Activated naive CD4-positive, alpha-beta T cell treated with anti-CD3 and anti-CD28 coated beads, Interleukin-2, amount 50 U/mL, for 24 hours (primary cell): Measurements from ENCODE around the gene PNRC1.

ENCODE experiments used
- H3K27ac Mint-ChIP-seq: one replicate; pipeline ENCODE4 v1.8.0; 2021; ENCODE audit warnings: mild to moderate bottlenecking, mixed read lengths
- H3K27me3 Mint-ChIP-seq: one replicate; pipeline ENCODE4 v1.8.0; 2021; ENCODE audit warnings: mixed read lengths
- H3K36me3 Mint-ChIP-seq: one replicate; pipeline ENCODE4 v1.8.0; 2021; ENCODE audit warnings: mixed read lengths
- H3K4me1 Mint-ChIP-seq: one replicate; pipeline ENCODE4 v1.8.0; 2021; ENCODE audit warnings: mixed read lengths
- H3K4me3 Mint-ChIP-seq: one replicate; pipeline ENCODE4 v1.8.0; 2021; ENCODE audit warnings: mild to moderate bottlenecking, mixed read lengths
- H3K9me3 Mint-ChIP-seq: one replicate; pipeline ENCODE4 v1.8.0; 2021; ENCODE audit warnings: mixed read lengths

The PNRC1 gene

DNA sequence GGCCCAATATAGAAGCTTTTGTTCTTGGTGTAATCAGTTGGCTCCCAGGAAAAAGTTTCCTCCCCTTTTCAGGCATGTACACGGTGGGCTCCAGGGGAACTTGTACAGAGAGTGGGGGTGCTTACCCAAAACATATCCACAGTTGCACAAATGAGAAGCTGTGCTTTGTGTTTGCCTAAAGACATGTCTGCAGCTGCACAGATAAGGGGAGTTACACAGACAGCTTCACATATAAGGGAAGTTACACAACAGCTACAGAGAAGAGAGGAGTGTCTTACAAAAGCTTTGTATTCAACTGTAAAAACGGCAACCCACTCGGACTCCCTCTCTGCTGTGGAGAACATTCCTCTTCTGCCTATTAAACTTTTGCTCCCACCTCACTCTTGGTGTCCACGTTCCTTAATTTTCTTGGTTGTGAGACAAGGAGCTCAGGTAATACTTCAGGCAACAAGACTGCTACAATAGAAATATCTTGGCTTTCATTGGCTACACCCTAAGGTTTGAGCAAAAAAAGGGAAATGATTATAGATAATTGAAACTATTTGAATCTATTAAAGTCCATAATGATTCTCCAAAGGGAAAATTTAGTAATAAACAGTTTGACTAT is 7.4 kb upstream of the PNRC1 start:
- H3K4me1 Mint-ChIP-seq, result peaks cover 10% of the 10 kb centered on the region
- H3K27me3 Mint-ChIP-seq, result no peaks in the 10 kb centered on the region
- H3K36me3 Mint-ChIP-seq, result no peaks in the 10 kb centered on the region
- H3K27ac Mint-ChIP-seq, result no peak overlapping the region
- H3K4me3 Mint-ChIP-seq, result no peak overlapping the region
- no peaks in the 10 kb centered on the region for H3K9me3 Mint-ChIP-seq

DNA sequence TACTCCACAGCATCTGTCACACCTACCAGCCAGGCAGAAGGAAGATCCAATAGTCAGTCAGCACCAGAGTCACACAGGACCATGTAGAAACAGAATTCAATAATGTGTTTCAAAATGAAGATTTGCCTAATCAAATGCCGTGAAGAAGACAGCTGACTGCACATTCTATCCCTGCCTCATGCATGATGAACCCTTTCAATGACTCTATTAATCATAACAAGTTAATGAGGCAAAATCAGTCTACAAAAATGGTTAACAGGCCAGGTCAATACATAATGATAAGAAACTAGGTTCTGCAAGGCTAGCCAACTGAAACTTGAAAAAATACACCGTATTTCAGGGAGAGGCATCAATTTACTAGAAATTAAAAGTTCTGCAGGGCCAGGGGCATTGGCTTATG is 6.7 kb upstream of the PNRC1 start:
- H3K4me1 Mint-ChIP-seq, result peaks cover 15% of the 10 kb centered on the region
- no peaks in the 10 kb centered on the region for H3K9me3 Mint-ChIP-seq
- no peak overlapping the region for H3K4me3 Mint-ChIP-seq
- H3K27ac Mint-ChIP-seq, result no peak overlapping the region
- no peaks in the 10 kb centered on the region for H3K36me3 Mint-ChIP-seq
- no peaks in the 10 kb centered on the region for H3K27me3 Mint-ChIP-seq

DNA sequence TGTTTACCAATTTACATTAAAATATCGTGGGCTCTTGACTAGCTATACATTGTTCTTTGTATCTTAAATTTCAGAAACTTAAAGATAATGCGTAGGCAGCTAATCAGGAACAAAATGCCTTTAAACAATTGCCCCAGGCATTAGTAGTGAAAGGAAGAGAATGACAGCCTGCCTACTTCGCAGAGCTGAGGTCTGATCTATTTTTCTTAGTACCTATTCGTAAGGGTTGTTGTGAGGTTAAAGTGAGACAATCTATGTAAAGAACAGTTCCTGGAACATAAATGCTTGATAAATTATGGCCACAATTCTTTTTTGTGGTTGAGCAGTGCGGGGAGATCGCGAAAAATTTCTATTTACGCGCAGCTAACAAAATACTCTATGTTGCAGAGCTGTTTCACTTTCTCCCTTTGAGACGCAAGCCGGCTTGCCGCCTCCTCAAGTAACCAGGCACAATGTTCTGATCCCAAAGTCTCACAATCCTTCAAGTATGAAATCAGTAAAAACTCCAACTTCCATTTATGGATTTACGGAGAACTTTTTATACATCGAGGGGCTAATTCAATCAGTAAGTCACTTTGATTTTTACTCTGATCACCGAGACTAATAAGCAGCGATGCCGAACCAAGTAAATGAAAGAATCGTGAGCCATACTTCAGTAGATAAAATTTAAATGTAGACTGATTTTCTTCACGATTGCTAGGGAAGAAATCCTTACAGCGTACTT is 878 bp upstream of the PNRC1 start:
- H3K27ac Mint-ChIP-seq, result peak overlapping the region; percentile 91
- peaks cover 3% of the 10 kb centered on the region for H3K36me3 Mint-ChIP-seq
- H3K4me1 Mint-ChIP-seq, result peaks cover 30% of the 10 kb centered on the region
- H3K9me3 Mint-ChIP-seq, result no peaks in the 10 kb centered on the region
- H3K4me3 Mint-ChIP-seq, result peak overlapping the region; percentile 98
- H3K27me3 Mint-ChIP-seq, result no peaks in the 10 kb centered on the region

DNA sequence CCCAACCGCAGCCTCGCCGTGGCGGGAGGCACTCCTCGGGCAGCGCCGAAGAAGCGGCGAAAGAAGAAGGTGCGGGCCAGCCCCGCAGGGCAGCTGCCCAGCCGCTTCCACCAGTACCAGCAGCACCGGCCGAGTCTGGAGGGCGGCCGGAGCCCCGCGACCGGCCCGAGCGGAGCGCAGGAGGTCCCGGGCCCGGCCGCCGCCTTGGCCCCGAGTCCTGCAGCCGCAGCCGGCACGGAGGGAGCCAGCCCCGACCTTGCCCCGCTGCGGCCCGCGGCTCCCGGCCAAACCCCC is 525 bp downstream of the PNRC1 start:
- H3K27ac Mint-ChIP-seq, result peak overlapping the region; percentile 99
- H3K4me1 Mint-ChIP-seq, result peaks cover 42% of the 10 kb centered on the region
- H3K27me3 Mint-ChIP-seq, result no peaks in the 10 kb centered on the region
- no peaks in the 10 kb centered on the region for H3K9me3 Mint-ChIP-seq
- peaks cover 12% of the 10 kb centered on the region for H3K36me3 Mint-ChIP-seq
- H3K4me3 Mint-ChIP-seq, result peak overlapping the region; percentile 98

DNA sequence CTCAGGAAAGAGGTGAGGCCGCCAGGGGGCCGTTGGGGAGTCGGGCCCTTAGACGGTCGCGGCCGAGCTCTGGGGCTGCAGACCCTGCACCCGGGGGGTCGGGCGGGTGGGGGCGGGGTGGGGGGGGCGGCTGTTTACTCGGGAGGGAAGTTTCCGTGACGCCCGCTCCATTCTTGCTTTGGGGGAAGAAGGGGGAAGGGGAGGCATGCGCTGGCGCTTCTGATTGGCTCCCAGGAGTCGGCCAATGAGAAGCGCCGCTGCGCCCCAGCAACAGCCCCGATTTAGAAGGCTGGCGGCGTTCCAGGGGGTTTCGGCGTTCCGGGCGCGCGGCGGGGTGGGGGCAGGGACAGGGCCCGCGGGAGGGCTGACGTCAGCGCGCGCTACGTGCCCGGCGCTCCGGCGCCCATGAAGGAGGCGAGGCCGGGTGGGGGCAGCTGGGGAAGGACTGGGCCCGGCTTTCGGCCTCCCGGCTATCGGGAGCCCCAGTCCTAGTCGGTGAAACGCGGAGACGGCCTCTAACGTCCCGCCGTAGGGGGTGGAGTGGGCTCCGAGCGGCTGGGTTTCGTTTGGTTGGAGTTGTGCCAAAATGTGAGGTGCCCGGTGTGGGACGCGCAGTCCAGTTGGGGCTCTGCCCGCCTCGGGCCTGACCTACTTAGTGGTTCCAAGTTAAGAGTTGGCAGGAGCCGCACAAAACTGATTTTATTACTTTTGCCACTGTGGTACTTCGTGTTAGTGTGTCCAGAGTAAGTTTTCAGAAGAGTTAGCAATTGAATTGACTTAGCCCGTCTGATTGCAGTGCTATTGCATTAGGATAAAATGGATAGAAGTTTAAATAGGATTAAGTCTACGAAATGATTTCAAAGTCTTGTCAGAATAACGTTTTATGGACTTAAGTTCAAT is 1.1 kb downstream of the PNRC1 start:
- Mint-ChIP-seq H3K4me1 (peaks cover 45% of the 10 kb centered on the region), H3K4me3 (peak overlapping the region; percentile 96), H3K27ac (peak overlapping the region; percentile 94), H3K27me3 (no peaks in the 10 kb centered on the region), H3K36me3 (peaks cover 12% of the 10 kb centered on the region), H3K9me3 (no peaks in the 10 kb centered on the region)

DNA sequence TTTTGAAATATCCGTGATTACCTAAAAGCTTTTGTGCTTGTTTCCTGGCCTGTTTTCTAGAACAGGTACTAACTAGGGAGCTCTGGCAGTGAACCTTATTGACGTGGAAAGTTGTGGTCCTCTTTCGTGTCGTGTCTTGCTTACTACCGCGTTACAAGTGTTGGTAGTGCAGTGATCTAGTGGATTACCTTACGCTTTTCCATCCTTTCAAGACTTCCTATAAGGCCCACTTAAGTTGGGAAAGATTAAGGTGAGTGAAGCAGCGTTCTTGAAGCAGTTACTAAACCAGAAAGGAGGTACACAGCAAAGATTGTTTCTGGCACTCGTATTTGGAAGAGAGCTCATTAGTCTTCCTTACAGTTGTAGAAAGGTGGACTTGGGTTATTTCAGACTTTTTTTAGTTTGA is 1.9 kb downstream of the PNRC1 start:
- Mint-ChIP-seq H3K27ac (peak overlapping the region; percentile 94), H3K4me1 (peaks cover 47% of the 10 kb centered on the region)

DNA sequence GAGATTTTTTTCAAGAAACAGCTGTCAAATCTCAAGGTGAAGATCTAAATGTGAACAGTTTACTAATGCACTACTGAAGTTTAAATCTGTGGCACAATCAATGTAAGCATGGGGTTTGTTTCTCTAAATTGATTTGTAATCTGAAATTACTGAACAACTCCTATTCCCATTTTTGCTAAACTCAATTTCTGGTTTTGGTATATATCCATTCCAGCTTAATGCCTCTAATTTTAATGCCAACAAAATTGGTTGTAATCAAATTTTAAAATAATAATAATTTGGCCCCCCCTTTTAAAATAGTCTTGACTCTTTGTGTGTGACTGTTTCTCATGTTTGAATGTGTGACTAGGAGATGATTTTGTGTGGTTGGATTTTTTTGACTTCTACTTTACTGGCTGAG is 4.0 kb downstream of the PNRC1 start:
- H3K27ac Mint-ChIP-seq, result peak overlapping the region; percentile 87
- peaks cover 55% of the 10 kb centered on the region for H3K4me1 Mint-ChIP-seq
- H3K27me3 Mint-ChIP-seq, result no peaks in the 10 kb centered on the region

More for the DNA sequence above, 1.9 kb downstream of the PNRC1 start:
- no peaks in the 10 kb centered on the region for H3K9me3 Mint-ChIP-seq
- H3K4me3 Mint-ChIP-seq, result peak overlapping the region; percentile 96
- H3K36me3 Mint-ChIP-seq, result peaks cover 12% of the 10 kb centered on the region
- no peaks in the 10 kb centered on the region for H3K27me3 Mint-ChIP-seq

DNA sequence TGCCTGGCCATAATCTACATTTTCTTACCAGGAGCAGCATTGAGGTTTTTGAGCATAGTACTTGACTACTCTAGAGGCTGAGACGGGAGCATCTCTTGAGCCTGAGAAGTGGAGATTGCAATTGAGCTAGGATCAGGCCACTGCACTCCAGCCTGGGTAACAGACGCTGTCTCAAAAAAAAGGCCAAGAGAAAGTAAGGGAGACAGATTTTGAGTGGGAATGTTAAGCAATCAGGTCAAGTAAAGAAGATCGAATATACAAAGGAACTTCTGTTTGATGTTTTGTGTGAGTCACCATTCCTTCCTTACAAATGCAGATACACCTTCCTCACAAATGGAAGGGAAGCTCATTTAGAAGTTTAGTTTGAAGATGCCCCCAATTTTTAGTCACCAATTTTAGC is 4.4 kb downstream of the PNRC1 start:
- peak overlapping the region; percentile 87 for H3K27ac Mint-ChIP-seq
- no peaks in the 10 kb centered on the region for H3K27me3 Mint-ChIP-seq
- no peaks in the 10 kb centered on the region for H3K9me3 Mint-ChIP-seq

More for the DNA sequence above, 4.0 kb downstream of the PNRC1 start:
- H3K9me3 Mint-ChIP-seq, result no peaks in the 10 kb centered on the region
- H3K36me3 Mint-ChIP-seq, result peaks cover 12% of the 10 kb centered on the region
- peak overlapping the region; percentile 60 for H3K4me3 Mint-ChIP-seq

DNA sequence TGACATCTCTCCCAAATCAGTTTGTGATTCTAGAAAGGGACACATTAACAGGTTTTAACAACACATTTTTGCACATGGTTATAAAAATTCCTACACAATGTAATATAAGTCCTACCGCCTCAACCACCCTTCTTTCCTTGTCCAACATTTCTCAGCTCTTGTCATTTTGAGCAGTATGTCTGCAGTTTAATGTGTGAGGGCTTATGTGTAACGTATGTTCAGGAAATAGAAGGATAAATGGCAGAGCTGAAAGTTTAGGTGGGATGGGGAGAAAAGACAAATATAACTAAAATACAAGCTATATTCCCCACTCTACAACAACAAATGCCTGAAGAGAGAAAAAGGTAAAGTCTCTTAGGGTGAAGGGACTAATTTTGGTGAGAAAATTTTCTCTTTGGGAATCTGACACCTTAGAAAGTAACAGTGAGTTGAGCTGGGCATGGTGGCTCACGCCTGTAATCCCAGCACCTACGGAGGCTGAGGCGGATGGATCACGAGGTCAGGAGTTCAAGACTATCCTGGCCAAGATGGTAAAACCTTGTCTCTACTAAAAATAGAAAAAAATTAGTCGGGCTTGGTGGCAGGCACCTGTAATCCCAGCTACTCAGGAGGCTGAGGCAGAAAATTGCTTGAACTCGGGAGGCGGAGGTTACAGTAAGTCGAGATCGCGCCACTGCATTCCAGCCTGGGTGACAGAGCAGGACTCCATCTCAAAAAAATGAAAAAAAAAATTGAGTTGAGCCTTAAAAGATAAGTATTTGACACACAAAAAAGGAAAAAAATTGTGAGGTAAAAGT is 5.1 kb downstream of the PNRC1 start:
- peaks cover 12% of the 10 kb centered on the region for H3K36me3 Mint-ChIP-seq
- no peaks in the 10 kb centered on the region for H3K9me3 Mint-ChIP-seq
- no peak overlapping the region for H3K4me3 Mint-ChIP-seq
- H3K4me1 Mint-ChIP-seq, result peaks cover 64% of the 10 kb centered on the region
- H3K27ac Mint-ChIP-seq, result peak overlapping the region; percentile 79
- no peaks in the 10 kb centered on the region for H3K27me3 Mint-ChIP-seq

More for the DNA sequence above, 4.4 kb downstream of the PNRC1 start:
- Mint-ChIP-seq H3K4me1 (peaks cover 60% of the 10 kb centered on the region), H3K36me3 (peaks cover 12% of the 10 kb centered on the region), H3K4me3 (peak overlapping the region; percentile 60)

DNA sequence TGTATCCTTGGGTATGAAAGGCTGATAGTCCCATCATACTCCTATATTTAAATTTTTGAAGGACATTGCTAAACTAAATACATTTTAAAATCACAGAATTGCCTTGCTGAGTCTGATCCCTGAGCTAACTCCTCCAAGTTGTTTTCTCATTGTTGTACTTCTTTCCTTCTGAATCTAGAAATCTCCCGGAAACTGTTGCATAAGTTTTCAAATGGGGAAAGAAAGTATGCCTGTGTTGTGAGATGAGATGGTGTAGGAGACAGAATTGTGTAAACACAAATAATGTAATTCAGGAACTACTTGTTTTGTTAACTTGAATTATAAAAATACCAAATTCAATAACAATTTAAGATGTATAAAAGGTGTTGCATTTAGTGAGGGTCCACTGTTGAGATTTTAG is 7.3 kb downstream of the PNRC1 start:
- no peaks in the 10 kb centered on the region for H3K9me3 Mint-ChIP-seq
- peak overlapping the region; percentile 69 for H3K27ac Mint-ChIP-seq
- H3K4me1 Mint-ChIP-seq, result peaks cover 60% of the 10 kb centered on the region
- H3K36me3 Mint-ChIP-seq, result peaks cover 12% of the 10 kb centered on the region
- no peaks in the 10 kb centered on the region for H3K27me3 Mint-ChIP-seq
- no peak overlapping the region for H3K4me3 Mint-ChIP-seq

DNA sequence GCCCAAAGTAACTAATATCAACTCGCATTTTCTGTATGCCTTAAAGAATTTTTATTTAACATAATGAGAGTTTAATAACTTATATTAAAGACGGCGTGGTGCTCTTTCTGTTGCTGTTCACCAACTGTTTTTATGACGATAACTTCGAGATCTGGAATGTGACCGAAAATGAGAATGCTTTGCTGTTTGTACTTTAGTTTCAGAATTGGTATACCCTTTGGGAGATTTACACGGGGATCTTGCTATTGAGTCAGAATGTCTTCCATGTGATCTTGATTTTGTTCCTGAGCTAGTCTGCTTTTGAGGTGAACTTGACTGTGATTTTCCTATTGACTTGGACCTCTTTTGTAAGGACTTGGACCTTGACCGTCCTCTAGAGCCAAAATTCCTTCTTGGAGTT is 17.9 kb downstream of the PNRC1 start:
- Mint-ChIP-seq H3K36me3 (no peaks in the 10 kb centered on the region), H3K27me3 (no peaks in the 10 kb centered on the region), H3K9me3 (no peaks in the 10 kb centered on the region), H3K4me1 (no peaks in the 10 kb centered on the region), H3K4me3 (no peak overlapping the region), H3K27ac (no peak overlapping the region)

DNA sequence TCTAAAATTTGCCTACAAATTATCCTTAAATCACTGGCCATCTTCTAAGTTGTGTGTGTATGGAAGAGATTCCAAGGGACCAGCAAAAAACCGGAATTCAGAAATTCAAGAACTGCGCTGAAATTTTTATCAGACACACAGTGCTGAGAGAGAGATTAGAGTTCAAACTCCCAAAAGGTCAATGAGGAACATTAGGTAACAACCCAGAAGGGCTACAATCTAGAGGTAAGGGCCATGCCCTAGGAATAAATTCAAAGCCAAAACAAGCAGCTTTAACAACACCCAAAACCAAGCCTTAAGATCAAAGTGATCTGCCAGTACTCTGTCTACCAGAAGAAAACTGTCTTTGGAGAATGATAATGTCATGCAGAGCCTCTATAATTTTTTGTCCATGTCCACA is 19.6 kb downstream of the PNRC1 start:
- no peaks in the 10 kb centered on the region for H3K4me1 Mint-ChIP-seq
- no peaks in the 10 kb centered on the region for H3K27me3 Mint-ChIP-seq
- no peak overlapping the region for H3K27ac Mint-ChIP-seq
- H3K9me3 Mint-ChIP-seq, result no peaks in the 10 kb centered on the region
- H3K36me3 Mint-ChIP-seq, result no peaks in the 10 kb centered on the region
- H3K4me3 Mint-ChIP-seq, result no peak overlapping the region

DNA sequence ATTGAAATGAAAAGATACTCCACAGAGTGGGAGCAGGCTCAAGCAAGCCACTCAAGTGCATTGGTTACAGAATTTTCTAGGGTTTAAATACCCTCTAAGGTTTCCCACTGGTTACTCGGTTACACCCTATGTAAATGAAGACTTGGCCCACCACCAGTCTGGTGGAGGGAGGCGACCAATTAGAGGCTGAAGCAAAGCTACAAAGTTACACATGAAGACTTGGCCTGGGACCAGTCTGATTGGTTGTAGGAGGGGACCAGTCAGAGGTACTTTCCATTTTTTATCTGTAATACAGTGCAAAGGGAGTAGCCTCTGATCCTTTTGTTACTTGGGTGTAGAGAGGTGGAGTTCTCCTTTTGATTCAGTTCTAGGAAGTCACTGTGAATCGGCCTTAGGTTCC is 29.7 kb downstream of the PNRC1 start:
- no peak overlapping the region for H3K27ac Mint-ChIP-seq
- no peaks in the 10 kb centered on the region for H3K36me3 Mint-ChIP-seq
- no peaks in the 10 kb centered on the region for H3K9me3 Mint-ChIP-seq
- no peaks in the 10 kb centered on the region for H3K4me1 Mint-ChIP-seq
- H3K27me3 Mint-ChIP-seq, result no peaks in the 10 kb centered on the region
- no peak overlapping the region for H3K4me3 Mint-ChIP-seq

DNA sequence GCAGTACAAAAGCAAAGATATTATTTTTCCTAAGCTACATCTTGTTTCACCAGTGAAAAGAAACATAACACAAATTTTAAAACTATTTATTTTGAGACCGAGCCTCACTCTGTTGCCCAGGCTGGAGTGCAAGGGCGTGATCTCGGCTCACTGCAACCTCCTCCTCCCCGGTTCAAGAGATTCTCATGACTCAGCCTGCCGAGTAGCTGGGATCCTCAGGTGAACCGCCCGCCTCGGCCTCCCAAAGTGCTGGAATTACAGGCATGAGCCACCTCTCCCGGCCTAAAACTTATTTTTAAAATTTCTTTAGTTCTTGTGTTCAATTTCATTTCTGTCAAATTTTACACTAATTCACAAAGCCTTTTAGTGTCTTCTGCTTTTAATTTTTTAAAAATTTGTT is 31.4 kb downstream of the PNRC1 start:
- Mint-ChIP-seq H3K36me3 (no peaks in the 10 kb centered on the region), H3K9me3 (no peaks in the 10 kb centered on the region), H3K27ac (no peak overlapping the region), H3K4me3 (no peak overlapping the region), H3K4me1 (peaks cover 3% of the 10 kb centered on the region), H3K27me3 (peaks cover 2% of the 10 kb centered on the region)

DNA sequence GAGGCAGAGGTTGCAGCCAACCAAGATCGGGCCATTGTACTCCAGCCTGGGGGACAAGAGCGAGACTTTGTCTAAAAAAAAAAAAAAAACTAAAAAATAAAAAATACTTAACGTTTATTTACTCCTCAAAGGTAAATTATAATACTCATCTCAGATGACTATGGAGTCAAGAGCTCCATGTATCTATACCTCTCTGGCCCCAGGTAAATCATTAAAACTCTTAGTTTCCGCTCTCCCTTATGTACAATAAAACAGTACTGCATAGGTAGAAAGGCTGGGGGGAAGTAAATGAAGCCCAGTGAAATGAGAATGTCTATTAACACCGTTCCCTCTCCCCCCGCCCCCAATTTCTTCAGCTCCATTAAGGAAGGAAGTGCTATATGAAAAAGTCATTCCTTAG is 36.2 kb downstream of the PNRC1 start:
- Mint-ChIP-seq H3K9me3 (no peaks in the 10 kb centered on the region), H3K27me3 (peaks cover 5% of the 10 kb centered on the region), H3K4me3 (peak overlapping the region; percentile 91), H3K4me1 (peaks cover 7% of the 10 kb centered on the region), H3K36me3 (no peaks in the 10 kb centered on the region), H3K27ac (peak overlapping the region; percentile 31)
